Nephron (organoid): ENCODE data around the gene UQCR10.

Experiments
- H3K27ac Mint-ChIP-seq, 3 experiments: 2 replicates each; pipeline ENCODE4 v1.8.0; 2020; ENCODE audit warnings: mixed read lengths in 3 of 3, mild to moderate bottlenecking in 2 of 3, moderate library complexity in 1 of 3
- H3K27me3 Mint-ChIP-seq: 2 replicates; pipeline ENCODE4 v1.8.0; 2021; ENCODE audit warnings: low read depth, mild to moderate bottlenecking, moderate library complexity, mixed read lengths
- H3K36me3 Mint-ChIP-seq: 2 replicates; pipeline ENCODE4 v1.8.0; 2020; ENCODE audit warnings: low read depth, mixed read lengths
- H3K4me1 Mint-ChIP-seq: 2 replicates; pipeline ENCODE4 v1.8.0; 2020; ENCODE audit warnings: mixed read lengths
- H3K4me3 Mint-ChIP-seq, 3 experiments: 2 replicates each; pipeline ENCODE4 v1.8.0; 2020; ENCODE audit warnings: mild to moderate bottlenecking in 3 of 3, mixed read lengths in 3 of 3, moderate library complexity in 2 of 3
- H3K9me3 Mint-ChIP-seq: 2 replicates; pipeline ENCODE4 v1.8.0; 2020; ENCODE audit warnings: mixed read lengths
- CTCF ChIP-seq, 3 experiments: fragments of 200-600 bp; sonication (generic); IDR thresholded peaks; one replicate each; pipeline ENCODE4 v1.5.0; 2021; ENCODE audit warnings: antibody characterized with exemption in 3 of 3; ENCODE audit not compliant: unreplicated experiment in 3 of 3

The UQCR10 gene

GRCh38 chr22:29801796-29802195 lies 34.6 kb downstream of the UQCR10 start:
- Mint-ChIP-seq H3K36me3 (peaks cover 66% of the 10 kb centered on the region), H3K9me3 (no peaks in the 10 kb centered on the region), H3K4me1 (peaks cover 9% of the 10 kb centered on the region), H3K27me3 (no peaks in the 10 kb centered on the region), H3K4me3 (no peak overlapping the region), H3K27ac (peak overlapping the region in 1 of 3 experiments; percentile 29)
- TF ChIP-seq CTCF (IDR thresholded peaks at IDR 0.05; ENCODE audit: unreplicated experiment in 3 of 3), result no peak

GRCh38 chr22:29803190-29803589 lies 36.0 kb downstream of the UQCR10 start:
- Mint-ChIP-seq H3K27me3 (no peaks in the 10 kb centered on the region), H3K36me3 (peaks cover 75% of the 10 kb centered on the region), H3K4me3 (no peak overlapping the region), H3K27ac (no peak overlapping the region), H3K9me3 (no peaks in the 10 kb centered on the region), H3K4me1 (peaks cover 7% of the 10 kb centered on the region)
- TF ChIP-seq CTCF (IDR thresholded peaks at IDR 0.05; ENCODE audit: unreplicated experiment in 3 of 3), result no peak

- no peaks in the 10 kb centered on the region for H3K27me3 Mint-ChIP-seq
- no peak overlapping the region for H3K4me3 Mint-ChIP-seq
- H3K36me3 Mint-ChIP-seq, result peaks cover 68% of the 10 kb centered on the region
- H3K4me1 Mint-ChIP-seq, result peaks cover 5% of the 10 kb centered on the region
- no peak overlapping the region for H3K27ac Mint-ChIP-seq
- no peak for TF ChIP-seq CTCF (IDR thresholded peaks at IDR 0.05; ENCODE audit: unreplicated experiment in 3 of 3)
- H3K9me3 Mint-ChIP-seq, result no peaks in the 10 kb centered on the region
Measured at GRCh38 chr22:29804985-29805384, 37.8 kb downstream of the UQCR10 start.

GRCh38 chr22:29806196-29806595 lies 39.0 kb downstream of the UQCR10 start:
- H3K4me1 Mint-ChIP-seq, result peaks cover 3% of the 10 kb centered on the region
- no peaks in the 10 kb centered on the region for H3K9me3 Mint-ChIP-seq
- TF ChIP-seq CTCF (IDR thresholded peaks at IDR 0.05; ENCODE audit: unreplicated experiment in 3 of 3), result no peak
- H3K4me3 Mint-ChIP-seq, result no peak overlapping the region
- H3K27ac Mint-ChIP-seq, result no peak overlapping the region
- no peaks in the 10 kb centered on the region for H3K27me3 Mint-ChIP-seq
- peaks cover 65% of the 10 kb centered on the region for H3K36me3 Mint-ChIP-seq

- Mint-ChIP-seq H3K27ac (no peak overlapping the region), H3K4me3 (no peak overlapping the region), H3K4me1 (no peaks in the 10 kb centered on the region), H3K9me3 (no peaks in the 10 kb centered on the region), H3K36me3 (peaks cover 77% of the 10 kb centered on the region), H3K27me3 (no peaks in the 10 kb centered on the region)
- no peak for TF ChIP-seq CTCF (IDR thresholded peaks at IDR 0.05; ENCODE audit: unreplicated experiment in 3 of 3)
Measured at GRCh38 chr22:29810216-29810615, 43.0 kb downstream of the UQCR10 start.

- H3K4me1 Mint-ChIP-seq, result no peaks in the 10 kb centered on the region
- TF ChIP-seq CTCF (IDR thresholded peaks at IDR 0.05; ENCODE audit: unreplicated experiment in 3 of 3), result no peak
- no peak overlapping the region for H3K4me3 Mint-ChIP-seq
- no peaks in the 10 kb centered on the region for H3K9me3 Mint-ChIP-seq
- peaks cover 74% of the 10 kb centered on the region for H3K36me3 Mint-ChIP-seq
- no peaks in the 10 kb centered on the region for H3K27me3 Mint-ChIP-seq
- no peak overlapping the region for H3K27ac Mint-ChIP-seq
Measured at GRCh38 chr22:29811377-29811776, 44.2 kb downstream of the UQCR10 start.
